ENCODE measurements around the gene NLRP12. TPM values are rescaled to one million over a fixed set of nuclear protein-coding genes. Genes with fewer than 3 reads are reported as not detected.

The NLRP12 gene
- total and polyA plus RNA-seq, 2 of the 4 experiments (the other 2 are of a cell fraction) = not detected

DNA sequence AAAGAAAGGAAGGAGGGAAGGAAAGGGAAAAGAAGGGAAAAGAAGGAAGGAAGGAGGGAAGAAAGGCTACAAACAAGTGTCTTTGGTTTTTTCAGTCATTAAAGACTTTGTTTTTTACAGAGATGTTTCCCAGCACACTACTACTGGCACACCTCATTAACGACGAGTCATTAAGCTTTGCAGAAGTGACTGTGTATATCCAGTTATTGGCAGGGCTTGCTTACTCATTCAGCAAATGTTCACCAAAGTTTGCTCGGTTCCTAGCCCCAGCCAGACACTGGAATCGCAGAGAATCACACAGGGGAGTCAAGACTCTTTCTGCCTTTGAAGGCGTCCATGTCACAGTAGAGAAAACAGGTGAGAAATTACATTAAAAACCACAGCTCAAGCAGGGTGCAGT lies 4.3 kb downstream of the NLRP12 start:
- dilution Hi-C loops (cut with HindIII; ENCODE audit: low sequenced_read_pairs, unreplicated experiment) (no loop called here), in situ Hi-C loops (cut with MboI; ENCODE audit: low sequenced_read_pairs) (no loop called here), intact Hi-C loops (cut with micrococcal nuclease) (no loop called here)
- H4K20me1 ChIP-seq (ENCODE audit: insufficient read depth, low read length) = no peaks in the 10 kb centered on the region
- H3K9ac ChIP-seq (ENCODE audit: low read depth, low read length) = no peak overlapping the region
- DNase-seq (no peak), ATAC-seq (ENCODE audit: low read depth) (no peak)
- 43% methylated on average over 1 of the region's 5 CpGs; no CpG with 5 or more reads in 1 of the 2 experiments for WGBS, 2 experiments (ENCODE audit: extremely low coverage in 2 of 2, insufficient read length in 1 of 2)
- no peak overlapping the region for H3K56ac ChIP-seq (ENCODE audit: extremely low read depth, insufficient read depth, low read length)
- H3K9me1 ChIP-seq (ENCODE audit: insufficient read depth, low read length) = no peaks in the 10 kb centered on the region
- H3K79me1 ChIP-seq (ENCODE audit: low read depth in 1 of 2, low read length in 2 of 2) = no peaks in the 10 kb centered on the region
- H3K18ac ChIP-seq (ENCODE audit: low read depth, low read length) = no peak overlapping the region
- ChIA-PET CTCF (interaction anchor here (1.3 kb wide), 1 partner anchor 11 kb away, joined by 4 read pairs; no protein-coding TSS in a partner anchor), POLR2A (ENCODE audit: unreplicated experiment) (no interaction called here)
- no peak overlapping the region for H2BK5ac ChIP-seq (ENCODE audit: low read depth, low read length, poor library complexity, severe bottlenecking)
- no peak overlapping the region for H2AK9ac ChIP-seq (replicated peaks; ENCODE audit: low read depth, low read length, poor library complexity)
- no peaks in the 10 kb centered on the region for H3K4me1 ChIP-seq (ENCODE audit: control insufficient read depth, insufficient read depth, low read length)
- no peaks in the 10 kb centered on the region; the same call in 1 of the 2 replicates for H3K9me3 ChIP-seq (ENCODE audit: control insufficient read depth, insufficient read depth, low read length)
- H4K5ac ChIP-seq (ENCODE audit: low read depth, low read length) = no peak overlapping the region
- no peak overlapping the region for H2BK15ac ChIP-seq (ENCODE audit: low read depth, low read length)
- H3K36me3 ChIP-seq (ENCODE audit: control insufficient read depth, insufficient read depth, low read length) = no peaks in the 10 kb centered on the region
- no peak overlapping the region for H4K8ac ChIP-seq (ENCODE audit: low read depth in 2 of 2, low read length in 2 of 2)
- no peak overlapping the region for H4K91ac ChIP-seq (ENCODE audit: insufficient read depth, low read depth, low read length)
- no peak overlapping the region for H3K14ac ChIP-seq (replicated peaks; ENCODE audit: low read depth, low read length)
- H3K23ac ChIP-seq (ENCODE audit: low read depth, low read length) = no peak overlapping the region
- TF ChIP-seq POLR2A (IDR thresholded peaks at IDR 0.05; ENCODE audit: low read depth, low read length) (no peak), FOS (IDR thresholded peaks at IDR 0.05; ENCODE audit: low read depth, low read length) (no peak), BHLHE40 (IDR thresholded peaks at IDR 0.05; ENCODE audit: low read depth, low read length) (no peak), CEBPB (IDR thresholded peaks at IDR 0.05; ENCODE audit: low read depth, low read length) (no peak), RAD21 (IDR thresholded peaks at IDR 0.05; ENCODE audit: low read length) (no peak), SMC3 (IDR thresholded peaks at IDR 0.05; ENCODE audit: low read depth, low read length) (no peak), MXI1 (IDR thresholded peaks at IDR 0.05; ENCODE audit: borderline replicate concordance, low read depth, low read length) (no peak), MAFK (IDR thresholded peaks at IDR 0.05; ENCODE audit: low read depth, low read length) (no peak)
- H3K4me2 ChIP-seq (ENCODE audit: low read depth, low read length) = no peak overlapping the region
- BruUV-seq (replicated peaks) = no TSS peak
- no peak overlapping the region for H3K4ac ChIP-seq (ENCODE audit: low read depth, low read length)
- no peak overlapping the region for H2BK120ac ChIP-seq (ENCODE audit: low read depth, low read length)
- no peak overlapping the region for H2BK20ac ChIP-seq (ENCODE audit: low read depth, low read length)
- H2AK5ac ChIP-seq (ENCODE audit: low read depth, low read length) = no peak overlapping the region
- H2AFZ ChIP-seq (replicated peaks; ENCODE audit: low read length, poor library complexity) = no peak overlapping the region
- no peak overlapping the region for H3K27ac ChIP-seq (ENCODE audit: insufficient read depth, low read length)
- no peak overlapping the region for H3K4me3 ChIP-seq (ENCODE audit: insufficient read depth, low read depth, low read length)
- H3K27me3 ChIP-seq (ENCODE audit: control insufficient read depth, insufficient read depth, low read length) = no peaks in the 10 kb centered on the region; the same call in 1 of the 2 replicates

All from IMR-90 (cell line).